ENCODE measurements around the gene FERMT2.

- TF ChIP-seq EZH2 (IDR thresholded peaks at IDR 0.05; ENCODE audit: low read length) (no peak), CTCF (optimal IDR thresholded peaks at IDR 0.05 in 1 of 3, IDR thresholded peaks at IDR 0.05 in 1 of 3, conservative IDR thresholded peaks at IDR 0.05 in 1 of 3; ENCODE audit: extremely low read depth in 1 of 3, insufficient read depth in 2 of 3, low read length in 3 of 3) (no peak)
Observed at GRCh38 chr14:52901357-52901980, 49.4 kb downstream of the FERMT2 start.
